NAMALWA (cell line): ENCODE results near the gene LMBR1L.

Experiments used
- DNase-seq: peaks from one replicate; pipeline ENCODE4 v3.0.0-alpha.2; 2015; ENCODE audit warnings: low spot score

The LMBR1L gene

GRCh38 chr12:49121047-49121696 lies 10.5 kb upstream of the LMBR1L start:
- DNase-seq = no peak

- DNase-seq = no peak
Observed at GRCh38 chr12:49111206-49111605, 559 bp upstream of the LMBR1L start.

- peak; percentile 31 for DNase-seq
Observed at GRCh38 chr12:49109641-49110463, 795 bp downstream of the LMBR1L start.

GRCh38 chr12:49108958-49109404 lies 1.7 kb downstream of the LMBR1L start:
- DNase-seq = no peak

- no peak for DNase-seq
Observed at GRCh38 chr12:49105504-49106084, 5.1 kb downstream of the LMBR1L start.

- DNase-seq = no peak
Observed at GRCh38 chr12:49104822-49105221, 5.8 kb downstream of the LMBR1L start.

- no peak for DNase-seq
Observed at GRCh38 chr12:49100380-49100779, 10.3 kb downstream of the LMBR1L start.

- DNase-seq = no peak
Observed at GRCh38 chr12:49098703-49099102, 11.9 kb downstream of the LMBR1L start.

- DNase-seq = peak; percentile 80
Observed at GRCh38 chr12:49098035-49098451, 12.6 kb downstream of the LMBR1L start.

GRCh38 chr12:49097381-49097780 lies 13.3 kb downstream of the LMBR1L start:
- DNase-seq = no peak

- DNase-seq = no peak
Observed at GRCh38 chr12:49094975-49095365, 15.7 kb downstream of the LMBR1L start.

- no peak for DNase-seq
Observed at GRCh38 chr12:49094160-49094974, 16.3 kb downstream of the LMBR1L start, which contains the start of gene DHH. Gene DHH, minus strand, starts transcription at chr12:49094801. Its CDS starts 289 bp downstream, at chr12:49094512.

- DNase-seq = no peak
Observed at GRCh38 chr12:49093792-49094159, 16.9 kb downstream of the LMBR1L start.

- no peak for DNase-seq
Observed at GRCh38 chr12:49092816-49093406, 17.7 kb downstream of the LMBR1L start.

GRCh38 chr12:49092086-49092815 lies 18.4 kb downstream of the LMBR1L start:
- peak; percentile 70 for DNase-seq

- DNase-seq = no peak
Observed at GRCh38 chr12:49091836-49092085, 18.9 kb downstream of the LMBR1L start.

- DNase-seq = no peak
Observed at GRCh38 chr12:49091056-49091835, 19.4 kb downstream of the LMBR1L start.

- DNase-seq = no peak
Observed at GRCh38 chr12:49089821-49090773, 20.6 kb downstream of the LMBR1L start.

GRCh38 chr12:49088932-49089330 lies 21.7 kb downstream of the LMBR1L start:
- DNase-seq = no peak
